Measurements from ENCODE around the gene MACO1.
"Not testable (repeated sequence)": the region's sequence is repeated elsewhere in the genome, so short reads cannot be mapped to it uniquely, and the experiment has no call there.

DNA sequence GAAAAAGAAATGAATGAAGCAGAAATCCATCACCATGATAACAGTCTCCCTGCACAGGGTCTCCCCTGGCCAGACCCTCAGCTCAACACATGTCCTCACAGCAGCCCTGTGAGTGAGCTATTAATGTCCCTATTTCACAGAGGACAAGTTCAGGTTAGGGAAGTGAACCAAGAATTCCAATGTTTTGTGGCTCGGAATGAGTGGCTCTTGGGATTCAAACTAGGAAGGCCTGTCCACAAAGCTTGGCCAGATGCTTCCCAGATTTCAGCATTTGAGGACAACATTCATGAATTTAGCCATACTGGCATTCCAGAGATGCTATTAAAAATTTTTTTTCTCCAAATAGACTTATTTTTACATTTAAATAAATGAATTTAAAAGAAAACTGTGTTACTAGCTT is 48.2 kb upstream of the MACO1 start:
- not testable (repeated sequence) for TF ChIP-seq CTCF, POLR2A, POLR2AphosphoS5, EP300 (IDR thresholded peaks at IDR 0.05)
